IMR-90 (cell line): ENCODE results near the gene STX1B. TPM values are rescaled to one million over a fixed set of nuclear protein-coding genes. Genes with fewer than 3 reads are reported as not detected.

ENCODE experiments used
- ATAC-seq: fragments of 200-7000 bp; cut with Tn5 transposase; 2 replicates; pipeline ENCODE4 v1.9.1; 2020; ENCODE audit warnings: low read depth, mild to moderate bottlenecking, moderate library complexity
- BruUV-seq: library from RNA; stranded (reverse); fragments of 400-500 nt; replicated peaks from 2 replicates; lab custom pipeline; 2021; lab: Mats Ljungman, UMichigan
- CTCF ChIA-PET: fragments of 300-600 bp; formaldehyde crosslinking; extraction: SDS; loops from one replicate; lab custom pipeline; 2021; ENCODE audit warnings: antibody characterized with exemption; lab: Yijun Ruan, JAX
- POLR2A ChIA-PET: fragments of 300-600 bp; sonication (Branson Sonifier 250); formaldehyde crosslinking; loops from one replicate; lab custom pipeline; 2022; ENCODE audit warnings: antibody characterized with exemption; ENCODE audit not compliant: unreplicated experiment; lab: Charles Lee
- DNase-seq: peaks from one replicate; pipeline ENCODE4 v3.0.0; 2013
- H2AFZ ChIP-seq: replicated peaks from 2 replicates; pipeline ENCODE3; 2013; ENCODE audit warnings: low read length, mild to moderate bottlenecking; ENCODE audit not compliant: poor library complexity
- H2AK5ac ChIP-seq: 2 replicates; pipeline ENCODE4 v1.6.1; 2013; ENCODE audit warnings: low read depth, low read length, inconsistent platforms
- H2AK9ac ChIP-seq: replicated peaks from 2 replicates; pipeline ENCODE3; 2013; ENCODE audit warnings: mild to moderate bottlenecking, low read depth, low read length, moderate library complexity; ENCODE audit not compliant: poor library complexity
- H2BK120ac ChIP-seq: 2 replicates; pipeline ENCODE4 v1.6.1; 2013; ENCODE audit warnings: low read depth, low read length, inconsistent platforms
- H2BK15ac ChIP-seq: 3 replicates; pipeline ENCODE4 v1.6.1; 2013; ENCODE audit warnings: low read depth, low read length, inconsistent platforms
- H2BK20ac ChIP-seq: 2 replicates; pipeline ENCODE4 v1.6.1; 2013; ENCODE audit warnings: low read depth, mild to moderate bottlenecking, inconsistent platforms, low read length, moderate library complexity
- H2BK5ac ChIP-seq: 2 replicates; pipeline ENCODE4 v1.6.1; 2013; ENCODE audit warnings: mild to moderate bottlenecking, low read depth, low read length, inconsistent platforms; ENCODE audit not compliant: poor library complexity, severe bottlenecking
- H3K14ac ChIP-seq: replicated peaks from 2 replicates; pipeline ENCODE4 v1.6.1; 2013; ENCODE audit warnings: low read depth, low read length, inconsistent platforms
- H3K18ac ChIP-seq: 2 replicates; pipeline ENCODE4 v1.6.1; 2013; ENCODE audit warnings: low read depth, low read length, control low read depth
- H3K23ac ChIP-seq: 2 replicates; pipeline ENCODE4 v1.6.1; 2013; ENCODE audit warnings: low read depth, low read length, inconsistent platforms
- H3K27ac ChIP-seq: 2 replicates; pipeline ENCODE4 v1.5.1; 2013; ENCODE audit warnings: mild to moderate bottlenecking, control low read depth, low read length; ENCODE audit not compliant: insufficient read depth
- H3K27me3 ChIP-seq: 2 replicates; pipeline ENCODE4 v1.6.1; 2013; ENCODE audit warnings: low read length; ENCODE audit not compliant: control insufficient read depth, insufficient read depth
- H3K36me3 ChIP-seq: 2 replicates; pipeline ENCODE4 v1.6.1; 2013; ENCODE audit warnings: low read length, mixed read lengths; ENCODE audit not compliant: control insufficient read depth, insufficient read depth
- H3K4ac ChIP-seq: 2 replicates; pipeline ENCODE4 v1.6.1; 2013; ENCODE audit warnings: low read depth, low read length, inconsistent platforms
- H3K4me1 ChIP-seq: 2 replicates; pipeline ENCODE4 v1.6.1; 2013; ENCODE audit warnings: low read length, mixed read lengths; ENCODE audit not compliant: control insufficient read depth, insufficient read depth
- H3K4me2 ChIP-seq: 2 replicates; pipeline ENCODE4 v1.6.1; 2013; ENCODE audit warnings: low read depth, mild to moderate bottlenecking, control low read depth, low read length, moderate library complexity
- H3K4me3 ChIP-seq: 2 replicates; pipeline ENCODE4 v1.5.1; 2013; ENCODE audit warnings: low read depth, mild to moderate bottlenecking, control low read depth, low read length, moderate library complexity; ENCODE audit not compliant: insufficient read depth
- H3K56ac ChIP-seq: 2 replicates; pipeline ENCODE4 v1.6.1; 2013; ENCODE audit warnings: low read length, inconsistent platforms; ENCODE audit not compliant: insufficient read depth; ENCODE audit errors: extremely low read depth
- H3K79me1 ChIP-seq, 2 experiments: 2 replicates each; pipeline ENCODE4 v1.6.1; 2013; ENCODE audit warnings: low read length in 2 of 2, inconsistent platforms in 1 of 2, low read depth in 1 of 2
- H3K9ac ChIP-seq: 2 replicates; pipeline ENCODE4 v1.6.1; 2013; ENCODE audit warnings: low read depth, low read length, control low read depth
- H3K9me1 ChIP-seq: 2 replicates; pipeline ENCODE4 v1.6.1; 2013; ENCODE audit warnings: low read length, inconsistent platforms; ENCODE audit not compliant: insufficient read depth
- H3K9me3 ChIP-seq: 2 replicates; pipeline ENCODE4 v1.6.1; 2013; ENCODE audit warnings: low read length; ENCODE audit not compliant: control insufficient read depth, insufficient read depth
- H4K20me1 ChIP-seq: 2 replicates; pipeline ENCODE4 v1.6.1; 2013; ENCODE audit warnings: low read length, inconsistent platforms; ENCODE audit not compliant: insufficient read depth
- H4K5ac ChIP-seq: 2 replicates; pipeline ENCODE4 v1.6.1; 2013; ENCODE audit warnings: mild to moderate bottlenecking, low read depth, low read length, control low read depth
- H4K8ac ChIP-seq, 2 experiments: 2 replicates each; pipeline ENCODE4 v1.6.1; 2013; ENCODE audit warnings: low read depth in 2 of 2, low read length in 2 of 2, control low read depth in 1 of 2, inconsistent platforms in 1 of 2
- H4K91ac ChIP-seq: 2 replicates; pipeline ENCODE4 v1.6.1; 2013; ENCODE audit warnings: low read depth, low read length, inconsistent platforms; ENCODE audit not compliant: insufficient read depth
- FOS ChIP-seq: fragments of 150-350 bp; IDR thresholded peaks from 2 replicates; pipeline ENCODE4 v1.6.1; 2016; ENCODE audit warnings: low read depth, low read length
- NFE2L2 ChIP-seq: fragments of 150-350 bp; IDR thresholded peaks from 2 replicates; pipeline ENCODE4 v1.6.1; 2016; ENCODE audit warnings: low read depth, mild to moderate bottlenecking, low read length
- RAD21 ChIP-seq: IDR thresholded peaks from 2 replicates; pipeline ENCODE4 v1.6.1; 2012; ENCODE audit warnings: low read length, improper control_type of control experiment
- RCOR1 ChIP-seq: IDR thresholded peaks from 2 replicates; pipeline ENCODE4 v1.6.1; 2012; ENCODE audit warnings: mild to moderate bottlenecking, low read length, improper control_type of control experiment; ENCODE audit not compliant: insufficient replicate concordance
- WGBS, 2 experiments: methylation state at CpG; one replicate each; pipeline versions ENCODE4 v1.1.5 to v1.1.7; 2013; ENCODE audit warnings: missing lambda C conversion rate in 2 of 2; ENCODE audit not compliant: insufficient read length in 1 of 2; ENCODE audit errors: extremely low coverage in 2 of 2; 5-methylcytosine and 5-hydroxymethylcytosine counted together
- dilution Hi-C: fragments of 300-500 bp; cut with HindIII; formaldehyde crosslinking; loops from one replicate; pipeline ENCODE4 v1.14.3; 2018; ENCODE audit warnings: low sequenced_read_pairs; ENCODE audit not compliant: unreplicated experiment
- in situ Hi-C: fragments of 300-500 bp; cut with MboI; formaldehyde crosslinking; loops from 3 replicates; pipeline ENCODE4 v1.14.3; 2019; ENCODE audit warnings: low sequenced_read_pairs, inconsistent platforms, mixed read lengths
- intact Hi-C: fragments of 100-400 bp; cut with micrococcal nuclease; formaldehyde crosslinking; loops from 2 replicates; pipeline ENCODE4 v1.10.0; 2022
- polyA plus RNA-seq, 3 experiments: library from polyadenylated mRNA; depleted of rRNA; stranded (reverse); fragments of >200 nt; gene quantifications; 2 replicates each; pipeline ENCODE4 v1.2.3, GENCODE V29; 2012; ENCODE audit warnings: low replicate concordance in 1 of 3
- total RNA-seq: library from RNA; depleted of rRNA; stranded (reverse); fragments of >200 nt; gene quantifications from 2 replicates; pipeline ENCODE4 v1.2.3, GENCODE V29; 2012
- TF ChIP-seq, protein P1 (sequence below): conservative IDR thresholded peaks from 2 replicates; pipeline ENCODE4 v1.5.1; 2012; ENCODE audit warnings: mild to moderate bottlenecking, low read depth, low read length, improper control_type of control experiment
- TF ChIP-seq, protein P2 (sequence below): fragments of 150-350 bp; IDR thresholded peaks from 2 replicates; pipeline ENCODE4 v1.6.1; 2016; ENCODE audit warnings: low read depth, mild to moderate bottlenecking, low read length, moderate library complexity, borderline replicate concordance
- TF ChIP-seq, protein P3 (sequence below): fragments of 150-350 bp; IDR thresholded peaks from 2 replicates; pipeline ENCODE4 v1.6.1; 2017; ENCODE audit warnings: mild to moderate bottlenecking, antibody characterized with exemption, low read length, low read depth

Gene STX1B
- total and polyA plus RNA-seq, 2 of the 4 experiments (the other 2 are of a cell fraction) = 3.9 to 14.9 TPM

DNA sequence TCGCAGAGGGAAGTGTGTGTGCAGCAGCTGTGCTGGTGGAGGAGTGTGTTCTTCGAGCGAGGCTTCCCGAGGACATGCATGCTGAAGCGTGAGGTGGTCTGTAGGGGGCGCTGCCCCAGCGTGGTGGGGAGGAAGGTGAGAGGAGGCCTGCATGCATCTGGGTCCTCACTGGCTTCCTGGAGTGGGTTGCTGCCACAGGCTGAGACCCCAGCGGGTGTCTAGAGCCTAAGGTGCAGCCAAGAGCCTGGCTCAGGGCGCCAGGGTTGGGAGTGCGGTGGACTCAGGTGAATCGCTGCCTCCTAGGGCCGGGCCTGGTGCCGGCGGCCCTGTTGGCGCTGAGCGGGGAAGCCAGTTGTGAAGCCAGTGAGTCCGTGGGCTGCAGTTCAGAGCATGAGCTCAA lies 32.9 kb downstream of the STX1B start:
- dilution Hi-C loops = no loop called here

More for the DNA sequence above, 32.9 kb downstream of the STX1B start:
- 86% methylated on average over 15 of the region's 17 CpGs; no CpG with 5 or more reads in 1 of the 2 experiments for WGBS, 2 experiments
- no peak overlapping the region for H4K8ac ChIP-seq
- no peak overlapping the region for H3K4ac ChIP-seq
- no peak overlapping the region for H3K23ac ChIP-seq
- no peak overlapping the region for H2BK15ac ChIP-seq
- H3K4me1 ChIP-seq = peaks cover 2% of the 10 kb centered on the region; the same call in 1 of the 2 replicates
- no peak overlapping the region for H4K5ac ChIP-seq
- DNase-seq (no peak), ATAC-seq (0 out of 2 replicates have a peak, but pooled peaks have one; percentile 13)
- H2AFZ ChIP-seq = no peak overlapping the region
- no peak overlapping the region for H2AK9ac ChIP-seq
- H2AK5ac ChIP-seq = no peak overlapping the region
- ChIA-PET CTCF (no interaction called here), POLR2A (no interaction called here)
- no peak overlapping the region for H3K18ac ChIP-seq
- H3K27me3 ChIP-seq = no peaks in the 10 kb centered on the region
- no peak overlapping the region for H3K4me3 ChIP-seq
- no peak overlapping the region for H2BK120ac ChIP-seq
- no peak overlapping the region for H2BK20ac ChIP-seq
- no peaks in the 10 kb centered on the region for H3K9me3 ChIP-seq
- H3K27ac ChIP-seq = no peak overlapping the region
- no peak overlapping the region for H3K4me2 ChIP-seq
- no peaks in the 10 kb centered on the region; the same call in none of the 2 replicates for H4K20me1 ChIP-seq
- no peak overlapping the region for H3K56ac ChIP-seq
- no peak overlapping the region for H4K91ac ChIP-seq
- no peak overlapping the region for H3K14ac ChIP-seq
- no peak overlapping the region for H3K9ac ChIP-seq
- H3K9me1 ChIP-seq = no peaks in the 10 kb centered on the region
- in situ Hi-C loops = loop anchor here (25.0 kb wide), 1 partner anchor 735 kb away; a partner anchor contains a TSS
- intact Hi-C loops = no loop called here
- H3K79me1 ChIP-seq = peaks cover 8 to 19% of the 10 kb centered on the region in 2 experiments; a peak in 3 of 4 replicates
- BruUV-seq = no TSS peak
- TF ChIP-seq RAD21 (peak; percentile 38), RCOR1 (no peak), FOS (no peak), NFE2L2 (no peak)
- TF ChIP-seq, protein P1, sequence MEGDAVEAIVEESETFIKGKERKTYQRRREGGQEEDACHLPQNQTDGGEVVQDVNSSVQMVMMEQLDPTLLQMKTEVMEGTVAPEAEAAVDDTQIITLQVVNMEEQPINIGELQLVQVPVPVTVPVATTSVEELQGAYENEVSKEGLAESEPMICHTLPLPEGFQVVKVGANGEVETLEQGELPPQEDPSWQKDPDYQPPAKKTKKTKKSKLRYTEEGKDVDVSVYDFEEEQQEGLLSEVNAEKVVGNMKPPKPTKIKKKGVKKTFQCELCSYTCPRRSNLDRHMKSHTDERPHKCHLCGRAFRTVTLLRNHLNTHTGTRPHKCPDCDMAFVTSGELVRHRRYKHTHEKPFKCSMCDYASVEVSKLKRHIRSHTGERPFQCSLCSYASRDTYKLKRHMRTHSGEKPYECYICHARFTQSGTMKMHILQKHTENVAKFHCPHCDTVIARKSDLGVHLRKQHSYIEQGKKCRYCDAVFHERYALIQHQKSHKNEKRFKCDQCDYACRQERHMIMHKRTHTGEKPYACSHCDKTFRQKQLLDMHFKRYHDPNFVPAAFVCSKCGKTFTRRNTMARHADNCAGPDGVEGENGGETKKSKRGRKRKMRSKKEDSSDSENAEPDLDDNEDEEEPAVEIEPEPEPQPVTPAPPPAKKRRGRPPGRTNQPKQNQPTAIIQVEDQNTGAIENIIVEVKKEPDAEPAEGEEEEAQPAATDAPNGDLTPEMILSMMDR = peak; percentile 32; the same call in 1 of the 2 replicates
- TF ChIP-seq, protein P2, sequence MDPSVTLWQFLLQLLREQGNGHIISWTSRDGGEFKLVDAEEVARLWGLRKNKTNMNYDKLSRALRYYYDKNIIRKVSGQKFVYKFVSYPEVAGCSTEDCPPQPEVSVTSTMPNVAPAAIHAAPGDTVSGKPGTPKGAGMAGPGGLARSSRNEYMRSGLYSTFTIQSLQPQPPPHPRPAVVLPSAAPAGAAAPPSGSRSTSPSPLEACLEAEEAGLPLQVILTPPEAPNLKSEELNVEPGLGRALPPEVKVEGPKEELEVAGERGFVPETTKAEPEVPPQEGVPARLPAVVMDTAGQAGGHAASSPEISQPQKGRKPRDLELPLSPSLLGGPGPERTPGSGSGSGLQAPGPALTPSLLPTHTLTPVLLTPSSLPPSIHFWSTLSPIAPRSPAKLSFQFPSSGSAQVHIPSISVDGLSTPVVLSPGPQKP = no peak
- TF ChIP-seq, protein P3, sequence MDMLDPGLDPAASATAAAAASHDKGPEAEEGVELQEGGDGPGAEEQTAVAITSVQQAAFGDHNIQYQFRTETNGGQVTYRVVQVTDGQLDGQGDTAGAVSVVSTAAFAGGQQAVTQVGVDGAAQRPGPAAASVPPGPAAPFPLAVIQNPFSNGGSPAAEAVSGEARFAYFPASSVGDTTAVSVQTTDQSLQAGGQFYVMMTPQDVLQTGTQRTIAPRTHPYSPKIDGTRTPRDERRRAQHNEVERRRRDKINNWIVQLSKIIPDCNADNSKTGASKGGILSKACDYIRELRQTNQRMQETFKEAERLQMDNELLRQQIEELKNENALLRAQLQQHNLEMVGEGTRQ = no peak
- peaks cover 72% of the 10 kb centered on the region for H3K36me3 ChIP-seq
- H2BK5ac ChIP-seq = no peak overlapping the region
